GM18861 (cell line): Measurements from ENCODE around the gene SCNN1B.
"Not testable (repeated sequence)": the region's sequence is repeated elsewhere in the genome, so short reads cannot be mapped to it uniquely, and the experiment has no call there.

Source experiments
- ATAC-seq: cut with Tn5 transposase; IDR thresholded peaks from one replicate; pipeline ENCODE4 v1.9.1; 2021; ENCODE audit not compliant: unreplicated experiment

Gene SCNN1B, protein sequence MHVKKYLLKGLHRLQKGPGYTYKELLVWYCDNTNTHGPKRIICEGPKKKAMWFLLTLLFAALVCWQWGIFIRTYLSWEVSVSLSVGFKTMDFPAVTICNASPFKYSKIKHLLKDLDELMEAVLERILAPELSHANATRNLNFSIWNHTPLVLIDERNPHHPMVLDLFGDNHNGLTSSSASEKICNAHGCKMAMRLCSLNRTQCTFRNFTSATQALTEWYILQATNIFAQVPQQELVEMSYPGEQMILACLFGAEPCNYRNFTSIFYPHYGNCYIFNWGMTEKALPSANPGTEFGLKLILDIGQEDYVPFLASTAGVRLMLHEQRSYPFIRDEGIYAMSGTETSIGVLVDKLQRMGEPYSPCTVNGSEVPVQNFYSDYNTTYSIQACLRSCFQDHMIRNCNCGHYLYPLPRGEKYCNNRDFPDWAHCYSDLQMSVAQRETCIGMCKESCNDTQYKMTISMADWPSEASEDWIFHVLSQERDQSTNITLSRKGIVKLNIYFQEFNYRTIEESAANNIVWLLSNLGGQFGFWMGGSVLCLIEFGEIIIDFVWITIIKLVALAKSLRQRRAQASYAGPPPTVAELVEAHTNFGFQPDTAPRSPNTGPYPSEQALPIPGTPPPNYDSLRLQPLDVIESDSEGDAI

DNA sequence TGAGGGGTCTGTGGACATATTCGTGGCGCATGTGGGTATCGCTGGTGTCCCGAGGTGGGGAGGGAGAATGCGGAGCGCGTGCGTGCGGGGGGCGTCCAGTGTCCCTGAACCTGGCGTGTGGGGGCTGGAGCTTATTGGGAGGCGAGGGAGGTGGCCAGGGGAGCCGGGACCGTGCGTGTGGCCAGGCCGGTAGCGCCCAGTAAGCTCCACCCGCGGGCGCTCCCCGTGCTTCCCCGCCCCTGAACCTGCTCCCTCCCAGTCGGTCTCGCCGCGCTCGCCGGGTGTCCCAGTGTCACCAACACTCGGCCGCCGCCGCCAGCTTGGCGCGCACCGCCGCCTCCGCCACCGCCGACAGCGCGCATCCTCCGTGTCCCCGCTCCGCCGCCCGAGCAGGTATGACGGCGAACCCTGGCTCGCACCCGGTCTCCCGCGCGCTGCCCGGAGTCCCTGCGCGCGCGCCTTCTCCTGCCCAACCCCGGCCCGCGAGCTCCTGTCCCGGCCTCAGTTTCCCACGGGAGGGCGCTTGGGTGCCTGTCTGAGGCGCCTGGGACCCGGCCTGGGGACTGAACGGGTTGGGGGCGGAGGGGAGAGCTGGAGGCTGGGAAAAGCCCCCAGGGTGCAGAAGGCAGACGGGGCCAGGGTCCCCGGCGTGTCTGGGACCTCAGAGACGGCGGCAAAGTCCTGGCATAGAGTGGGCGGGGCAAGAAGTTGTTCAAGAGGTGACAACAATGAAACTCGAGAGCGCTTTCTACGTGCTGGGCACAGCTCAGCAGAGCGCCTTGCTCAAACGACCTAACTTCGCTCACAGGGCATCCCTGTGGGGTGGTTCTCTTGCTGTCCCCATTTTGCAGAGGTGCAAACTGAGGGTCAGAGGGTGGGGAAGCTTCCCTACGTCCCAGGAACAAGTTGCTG is at the start of gene SCNN1B:
TSS of gene SCNN1B (plus strand) at position 258 of the 912 bp plus-strand sequence. CDS start 46,298 bp downstream, outside the sequence.
- ATAC-seq: no peak

DNA sequence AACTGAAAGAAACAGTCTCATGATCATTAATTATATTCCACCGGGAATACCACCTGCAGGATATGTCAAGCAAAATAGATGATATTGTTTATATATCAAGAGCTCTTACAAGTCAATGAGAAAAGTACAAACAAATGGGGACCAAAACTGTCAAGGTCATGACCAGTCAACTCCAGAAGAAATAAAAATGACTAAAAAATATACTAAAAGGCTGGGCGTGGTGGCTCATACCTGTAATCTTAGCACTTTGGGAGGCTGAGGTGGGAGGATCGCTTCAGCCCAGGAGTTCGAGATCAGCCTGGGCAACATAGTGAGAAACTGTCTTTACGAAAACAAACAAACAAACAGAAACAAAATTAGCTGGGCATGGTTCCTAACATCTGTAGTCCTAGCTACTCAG is 49.8 kb upstream of the SCNN1B start:
- ATAC-seq: no peak

GRCh38 chr16:23253650-23254049 is 48.5 kb upstream of the SCNN1B start:
- not testable (repeated sequence) for ATAC-seq

- no peak for ATAC-seq
Observed at GRCh38 chr16:23254338-23254737, 47.8 kb upstream of the SCNN1B start.

- ATAC-seq: no peak
Observed at GRCh38 chr16:23255000-23255399, 47.1 kb upstream of the SCNN1B start.

GRCh38 chr16:23256440-23256839 is 45.7 kb upstream of the SCNN1B start:
- no peak for ATAC-seq

GRCh38 chr16:23257682-23258081 is 44.4 kb upstream of the SCNN1B start:
- ATAC-seq: no peak

- no peak for ATAC-seq
Observed at GRCh38 chr16:23258919-23259237, 43.2 kb upstream of the SCNN1B start.

DNA sequence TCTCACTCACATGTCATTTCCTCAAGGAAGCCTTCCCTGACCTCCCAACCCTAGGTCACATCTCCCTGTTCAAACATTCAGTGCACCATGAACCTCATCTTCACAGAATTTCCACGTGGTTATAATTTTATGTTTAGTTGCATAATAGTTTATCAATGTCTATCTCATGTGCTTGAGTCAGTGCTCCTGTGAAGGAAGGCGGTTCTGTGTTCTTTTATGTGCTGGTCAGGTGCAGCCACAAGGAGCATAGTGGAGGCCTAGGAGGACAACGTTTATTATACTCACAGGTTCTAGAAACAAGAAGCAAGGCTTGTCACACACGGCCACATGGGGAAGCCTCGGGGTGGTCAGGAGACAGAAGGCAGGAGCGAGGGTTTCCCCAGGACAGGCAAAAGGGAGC is 34.5 kb upstream of the SCNN1B start:
- no peak for ATAC-seq

- no peak for ATAC-seq
Observed at GRCh38 chr16:23268561-23268960, 33.5 kb upstream of the SCNN1B start.

DNA sequence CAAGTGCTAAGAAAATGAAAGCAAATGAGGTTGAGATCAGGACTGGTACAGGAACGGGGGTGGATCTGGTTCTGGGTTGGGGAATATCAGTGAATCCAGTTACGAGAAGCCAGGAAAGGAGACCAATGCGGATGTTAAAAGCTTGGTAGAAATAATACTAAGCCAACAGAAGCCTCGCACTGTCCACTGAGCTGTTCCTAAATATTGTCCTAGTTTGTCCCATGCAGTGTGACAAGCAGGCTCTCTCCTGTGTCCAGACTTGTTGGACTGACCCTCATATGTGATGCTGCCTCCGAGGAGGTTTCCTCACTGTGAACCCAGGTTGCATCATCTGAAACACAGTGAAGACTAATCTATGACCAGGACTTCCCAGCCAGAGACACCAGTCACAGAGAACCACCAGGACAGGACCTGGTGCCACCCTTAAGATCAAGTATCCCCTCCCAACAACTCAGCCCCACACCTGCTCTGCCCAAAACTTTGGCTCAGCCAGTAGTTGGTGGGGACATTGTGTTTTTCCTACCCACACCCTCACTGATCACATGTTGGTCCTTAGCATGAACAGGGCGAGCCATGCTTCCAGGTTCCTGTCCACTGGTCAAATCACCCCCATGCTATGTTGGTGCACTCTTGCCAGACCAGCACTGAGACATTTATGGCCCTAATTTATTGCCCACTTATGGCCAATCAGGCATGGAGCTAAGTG is 32.7 kb upstream of the SCNN1B start:
- no peak for ATAC-seq

DNA sequence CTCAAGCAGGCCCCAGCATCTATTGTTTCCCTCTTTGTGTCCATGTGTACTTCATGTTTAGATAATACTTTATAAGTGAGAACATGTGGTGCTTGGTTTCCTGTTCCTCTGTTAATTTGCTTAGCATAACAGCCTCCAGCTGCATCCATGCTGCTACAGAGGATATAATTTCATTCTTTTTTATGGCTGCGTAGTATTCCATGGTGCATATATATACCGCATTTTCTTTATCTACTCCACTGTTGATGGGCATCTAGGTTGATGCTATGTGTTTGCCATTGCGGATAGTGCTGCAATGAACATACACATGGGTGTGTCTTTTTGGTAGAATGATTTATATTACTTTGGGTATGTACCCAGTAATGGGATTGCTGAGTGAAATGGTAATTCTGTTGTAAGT is 31.4 kb upstream of the SCNN1B start:
- no peak for ATAC-seq

- ATAC-seq: no peak
Observed at GRCh38 chr16:23274968-23275367, 27.1 kb upstream of the SCNN1B start.

GRCh38 chr16:23276821-23277220 is 25.3 kb upstream of the SCNN1B start:
- no peak for ATAC-seq

DNA sequence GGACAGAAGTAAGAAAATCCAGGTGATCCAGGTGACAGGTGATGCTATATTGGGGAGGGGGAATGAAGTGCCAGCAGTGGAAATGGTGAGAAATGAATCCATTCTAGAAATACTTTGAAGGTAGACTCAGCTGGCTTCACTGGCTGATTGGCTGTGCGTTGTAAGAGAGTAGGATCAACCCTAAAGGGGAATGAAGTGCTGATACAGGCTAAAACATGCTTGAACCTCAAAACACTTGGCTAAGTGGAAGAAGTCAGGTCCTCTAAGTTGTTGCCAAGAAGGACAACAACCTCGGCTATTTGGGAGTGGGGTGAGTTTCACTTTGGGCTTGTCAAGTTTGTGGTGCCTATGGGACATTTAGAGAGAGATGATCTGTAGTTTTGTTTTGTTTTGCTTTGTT is 24.1 kb upstream of the SCNN1B start:
- ATAC-seq: no peak

DNA sequence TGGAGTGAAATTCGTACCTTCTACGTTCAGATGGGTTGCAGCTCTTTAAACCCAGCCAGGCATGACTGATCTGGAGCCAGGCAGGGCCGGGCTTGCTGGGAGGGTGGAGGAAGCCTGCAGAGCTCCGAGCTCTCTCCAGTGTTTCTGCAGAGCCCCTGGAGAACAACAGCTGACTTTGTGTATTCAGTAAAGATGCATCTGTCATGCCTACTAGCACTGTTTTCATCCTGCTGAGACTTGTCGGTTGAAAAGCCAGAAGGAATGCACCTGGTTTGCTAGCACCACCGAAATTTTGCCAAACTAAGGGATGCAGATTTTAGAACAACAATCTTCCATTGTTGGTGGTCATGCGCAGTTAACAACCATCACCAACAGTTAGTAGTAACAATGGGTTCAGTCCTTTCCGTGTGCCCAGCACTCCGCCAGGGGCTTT is 22.4 kb upstream of the SCNN1B start:
- no peak for ATAC-seq

DNA sequence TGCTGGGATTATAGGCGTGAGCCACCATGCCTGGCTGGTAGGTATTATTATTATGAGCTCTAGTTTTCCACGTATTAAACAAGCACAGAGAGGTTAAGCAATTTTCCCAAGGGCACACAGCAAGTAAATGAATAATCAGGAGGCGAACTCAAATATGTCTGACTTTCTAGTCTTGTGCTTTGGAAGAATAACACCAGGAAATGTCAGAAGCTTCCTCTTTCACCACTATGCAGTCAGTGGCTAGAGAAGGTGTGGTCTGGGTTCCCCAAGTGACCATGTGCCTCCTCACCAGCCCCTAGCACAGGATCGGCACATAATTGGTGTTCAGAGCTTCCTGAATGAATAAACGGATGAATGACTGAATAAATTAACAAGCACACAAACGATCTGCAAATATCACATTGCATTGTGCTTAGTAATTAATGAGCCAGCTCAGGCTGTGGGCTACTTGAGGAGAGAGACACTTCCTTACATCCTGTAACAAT is 21.6 kb upstream of the SCNN1B start:
- ATAC-seq: no peak

- ATAC-seq: no peak
Observed at GRCh38 chr16:23282568-23282967, 19.5 kb upstream of the SCNN1B start.

DNA sequence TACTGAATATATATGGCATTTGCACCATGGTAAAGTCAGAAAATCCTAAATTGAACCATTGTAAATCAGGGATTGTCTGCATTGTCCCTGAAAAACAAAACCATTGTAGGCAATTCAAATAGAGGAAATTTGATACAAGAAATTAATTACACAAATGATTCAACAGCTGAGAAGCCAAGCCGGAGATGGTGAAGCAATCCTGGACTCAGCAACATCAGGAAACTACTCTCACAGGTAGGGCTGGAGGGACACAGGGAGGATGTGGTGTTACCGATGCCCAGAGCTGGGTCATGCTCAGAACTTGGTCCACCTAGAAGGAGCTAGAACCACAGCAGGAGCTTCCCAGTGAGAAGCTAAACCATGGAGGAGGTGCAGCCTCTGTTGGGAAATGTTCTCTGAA is 18.5 kb upstream of the SCNN1B start:
- ATAC-seq: no peak

DNA sequence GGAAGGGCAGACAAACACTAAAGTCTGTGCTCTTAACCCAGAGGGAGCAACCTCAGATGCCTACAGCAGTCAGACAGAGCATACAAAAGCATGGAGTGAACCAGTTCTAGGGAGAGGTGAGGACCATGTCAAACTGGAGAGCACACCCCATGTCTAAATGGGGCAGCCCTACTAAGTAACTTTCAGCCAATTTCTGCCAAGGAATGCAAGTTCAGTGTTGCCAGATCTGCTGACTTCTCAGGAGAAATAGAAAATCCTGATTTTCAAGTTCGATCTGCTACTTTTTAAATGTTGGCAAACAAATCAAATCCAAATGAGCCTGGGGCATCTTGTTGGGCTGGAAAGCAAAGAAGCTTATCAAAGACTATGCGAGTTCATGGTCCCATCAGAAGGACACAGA is 17.5 kb upstream of the SCNN1B start:
- ATAC-seq: no peak

GRCh38 chr16:23286131-23286532 is 16.0 kb upstream of the SCNN1B start:
- ATAC-seq: no peak
